Measurements from ENCODE around the gene EBNA1BP2. TPM values are rescaled to one million over a fixed set of nuclear protein-coding genes. Genes with fewer than 3 reads are reported as not detected.

The EBNA1BP2 gene
- total and polyA plus RNA-seq, 2 donors (not counting 3 experiments of a cell fraction or from before 2014, with no cell fraction given): 47.8 to 104 TPM

DNA sequence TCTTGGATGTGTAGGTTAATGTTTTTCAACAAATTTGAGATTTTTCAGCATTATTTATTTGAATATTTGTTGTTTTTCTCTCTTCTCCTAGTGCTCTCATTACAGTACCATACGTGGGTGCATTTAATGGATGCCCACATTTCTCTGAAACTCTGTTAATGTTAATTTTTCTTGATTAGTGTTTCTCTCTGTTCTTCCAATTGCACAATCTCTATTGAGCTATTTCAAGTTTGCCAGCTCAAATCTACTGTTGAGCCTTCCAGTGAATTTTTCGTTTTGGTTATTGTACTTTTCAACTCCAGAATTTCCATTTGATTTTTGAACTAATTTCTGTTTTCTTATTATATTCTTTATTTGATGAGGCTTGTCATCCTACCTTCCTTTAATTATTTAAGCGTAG lies 31.8 kb upstream of the EBNA1BP2 start:
- Histone ChIP-seq H3K9ac (replicated peaks; ENCODE audit: extremely low read depth, insufficient read depth, low read length) (no peak overlapping the region), H3K36me3 (ENCODE audit: control insufficient read depth in 2 of 2, extremely low read depth in 1 of 2, insufficient read depth in 2 of 2, low read length in 2 of 2) (no peaks in the 10 kb centered on the region), H2AFZ (ENCODE audit: low read depth, low read length) (no peak overlapping the region), H3K9me1 (replicated peaks; ENCODE audit: control insufficient read depth, extremely low read depth, insufficient read depth, low read length) (no peaks in the 10 kb centered on the region), H3K4me3 (replicated peaks in 1 of 3; ENCODE audit: insufficient read depth in 1 of 3, low read depth in 1 of 3, low read length in 3 of 3) (no peak overlapping the region), H3K27ac (ENCODE audit: insufficient read depth, low read depth, low read length) (no peak overlapping the region), H4K20me1 (replicated peaks; ENCODE audit: control insufficient read depth, extremely low read depth, insufficient read depth, low read length) (no peaks in the 10 kb centered on the region), H3K79me2 (ENCODE audit: control insufficient read depth, insufficient read depth, low read length) (no peaks in the 10 kb centered on the region), H3K4me1 (ENCODE audit: control insufficient read depth, extremely low read depth, insufficient read depth, low read length) (peaks cover 27% of the 10 kb centered on the region), H3K4me2 (ENCODE audit: insufficient read depth, low read length) (no peak overlapping the region), H3K27me3 (ENCODE audit: control insufficient read depth in 2 of 2, insufficient read depth in 2 of 2, low read length in 2 of 2) (no peaks in the 10 kb centered on the region), H3K9me3 (replicated peaks; ENCODE audit: control insufficient read depth, insufficient read depth, low read length) (no peaks in the 10 kb centered on the region)
- intact Hi-C loops (cut with micrococcal nuclease): no loop called here
- no peak for TF ChIP-seq MYC (IDR thresholded peaks at IDR 0.05; ENCODE audit: low read depth, low read length)
- TF ChIP-seq POLR2A (IDR thresholded peaks at IDR 0.05; ENCODE audit: low read depth, low read length): no peak
- TF ChIP-seq, protein P1, sequence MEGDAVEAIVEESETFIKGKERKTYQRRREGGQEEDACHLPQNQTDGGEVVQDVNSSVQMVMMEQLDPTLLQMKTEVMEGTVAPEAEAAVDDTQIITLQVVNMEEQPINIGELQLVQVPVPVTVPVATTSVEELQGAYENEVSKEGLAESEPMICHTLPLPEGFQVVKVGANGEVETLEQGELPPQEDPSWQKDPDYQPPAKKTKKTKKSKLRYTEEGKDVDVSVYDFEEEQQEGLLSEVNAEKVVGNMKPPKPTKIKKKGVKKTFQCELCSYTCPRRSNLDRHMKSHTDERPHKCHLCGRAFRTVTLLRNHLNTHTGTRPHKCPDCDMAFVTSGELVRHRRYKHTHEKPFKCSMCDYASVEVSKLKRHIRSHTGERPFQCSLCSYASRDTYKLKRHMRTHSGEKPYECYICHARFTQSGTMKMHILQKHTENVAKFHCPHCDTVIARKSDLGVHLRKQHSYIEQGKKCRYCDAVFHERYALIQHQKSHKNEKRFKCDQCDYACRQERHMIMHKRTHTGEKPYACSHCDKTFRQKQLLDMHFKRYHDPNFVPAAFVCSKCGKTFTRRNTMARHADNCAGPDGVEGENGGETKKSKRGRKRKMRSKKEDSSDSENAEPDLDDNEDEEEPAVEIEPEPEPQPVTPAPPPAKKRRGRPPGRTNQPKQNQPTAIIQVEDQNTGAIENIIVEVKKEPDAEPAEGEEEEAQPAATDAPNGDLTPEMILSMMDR (IDR thresholded peaks at IDR 0.05; ENCODE audit: extremely low read depth in 1 of 2, insufficient read depth in 1 of 2, low read depth in 1 of 2, low read length in 2 of 2): no peak
- TF ChIP-seq JUN (IDR thresholded peaks at IDR 0.05; ENCODE audit: borderline replicate concordance, insufficient read depth, insufficient read length, low read depth): no peak
- TF ChIP-seq, protein P2, sequence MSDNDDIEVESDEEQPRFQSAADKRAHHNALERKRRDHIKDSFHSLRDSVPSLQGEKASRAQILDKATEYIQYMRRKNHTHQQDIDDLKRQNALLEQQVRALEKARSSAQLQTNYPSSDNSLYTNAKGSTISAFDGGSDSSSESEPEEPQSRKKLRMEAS (IDR thresholded peaks at IDR 0.05; ENCODE audit: insufficient read depth, insufficient read length): no peak
- no peak for TF ChIP-seq POLR2AphosphoS5 (IDR thresholded peaks at IDR 0.05; ENCODE audit: insufficient read depth, low read depth, low read length)
- TF ChIP-seq FOS (IDR thresholded peaks at IDR 0.05; ENCODE audit: borderline replicate concordance, insufficient read depth, low read length): no peak
- TF ChIP-seq GATA2 (IDR thresholded peaks at IDR 0.05; ENCODE audit: insufficient read depth, insufficient read length, low read depth, low read length): no peak
- no peak for TF ChIP-seq EZH2 (IDR thresholded peaks at IDR 0.05; ENCODE audit: borderline replicate concordance, low read depth, low read length, severe bottlenecking)
- BruUV-seq (replicated peaks): no TSS peak
- dilution Hi-C loops (cut with MboI; ENCODE audit: extremely low pct_ligation_motif_present, low sequenced_read_pairs): no loop called here
- ChIA-PET POLR2A (no interaction called here), CTCF (interaction anchor here (0.7 to 4.7 kb wide), 6 partner anchors 9 to 211 kb away, joined by 3 to 42 read pairs (median 4); partner anchors contain the start of genes CFAP57 and EBNA1BP2)
- no peak for DNase-seq (ENCODE audit: low read depth, low spot score)
- no peak for FAIRE-seq
